Stimulated activated CD4-positive, alpha-beta T cell treated with anti-CD3 and anti-CD28 coated beads, TNF-alpha, amount 100 ng/mL, for 24 hours (primary cell): ENCODE data around the gene TMEM247.

Experiments used
- DNase-seq, 3 experiments: peaks; one replicate each; pipeline ENCODE4 v3.0.0-alpha.2; 2020; ENCODE audit warnings: low read depth in 3 of 3

Gene TMEM247

DNA sequence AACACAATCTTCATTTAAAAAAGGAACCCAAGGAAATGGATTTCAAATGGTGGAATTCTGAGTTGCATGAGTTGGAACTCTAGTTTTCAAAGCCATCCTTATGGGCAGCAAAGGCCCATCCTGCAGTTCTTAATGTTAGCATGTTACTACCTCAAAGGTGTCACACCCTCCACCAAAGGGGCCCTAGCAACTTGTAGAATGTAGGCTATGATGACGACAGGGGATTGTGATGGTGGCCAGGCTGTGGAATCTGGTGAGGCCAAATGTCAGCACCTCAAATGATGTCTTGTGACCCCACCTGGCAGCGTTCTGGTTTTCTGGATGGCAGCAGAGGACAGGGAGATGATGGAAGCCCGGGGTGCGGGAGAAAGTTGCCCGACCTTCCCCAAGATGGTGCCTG, at the start of gene TMEM247:
Gene TMEM247 (plus strand): TSS at position 301 of the 400 bp plus-strand sequence.
- DNase-seq, result no peak

DNA sequence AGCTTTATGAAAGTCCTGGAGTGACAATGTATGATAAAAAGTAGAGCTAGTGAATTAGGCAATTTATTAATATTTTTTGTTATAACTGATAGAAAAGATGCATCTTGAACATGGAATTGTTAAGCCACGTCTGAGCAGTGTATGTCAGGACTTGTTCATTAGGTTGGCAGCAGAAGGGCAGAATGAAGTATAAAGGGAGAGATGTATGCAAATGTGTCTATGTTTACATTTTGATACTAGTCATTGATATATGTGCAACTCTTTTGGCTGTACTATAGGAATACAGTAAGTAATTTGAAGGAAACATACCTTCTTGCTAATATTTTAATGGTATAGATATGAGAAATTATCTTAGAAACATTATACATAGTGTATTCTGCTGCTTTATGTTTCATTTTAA, 49.0 kb upstream of the TMEM247 start:
- DNase-seq, result no peak

DNA sequence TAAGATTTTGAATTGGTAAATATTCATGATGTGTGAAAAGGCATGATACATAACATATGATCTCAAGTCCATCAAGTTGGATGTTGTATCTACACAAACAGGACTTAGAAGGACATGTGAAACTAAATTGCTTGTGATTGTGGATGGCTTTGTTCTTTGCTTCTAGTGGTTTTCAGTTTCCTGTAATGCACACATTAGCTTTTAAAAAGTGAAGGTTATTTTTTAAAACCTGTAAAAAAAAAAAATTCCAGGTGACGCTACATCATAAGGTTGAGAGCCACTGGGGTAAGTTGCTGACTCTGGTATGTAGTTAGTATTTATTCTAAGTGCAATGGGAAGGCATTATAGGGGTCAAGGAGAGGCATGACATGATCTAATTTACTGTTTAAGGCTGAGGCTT, 48.4 kb upstream of the TMEM247 start:
- DNase-seq, result no peak

DNA sequence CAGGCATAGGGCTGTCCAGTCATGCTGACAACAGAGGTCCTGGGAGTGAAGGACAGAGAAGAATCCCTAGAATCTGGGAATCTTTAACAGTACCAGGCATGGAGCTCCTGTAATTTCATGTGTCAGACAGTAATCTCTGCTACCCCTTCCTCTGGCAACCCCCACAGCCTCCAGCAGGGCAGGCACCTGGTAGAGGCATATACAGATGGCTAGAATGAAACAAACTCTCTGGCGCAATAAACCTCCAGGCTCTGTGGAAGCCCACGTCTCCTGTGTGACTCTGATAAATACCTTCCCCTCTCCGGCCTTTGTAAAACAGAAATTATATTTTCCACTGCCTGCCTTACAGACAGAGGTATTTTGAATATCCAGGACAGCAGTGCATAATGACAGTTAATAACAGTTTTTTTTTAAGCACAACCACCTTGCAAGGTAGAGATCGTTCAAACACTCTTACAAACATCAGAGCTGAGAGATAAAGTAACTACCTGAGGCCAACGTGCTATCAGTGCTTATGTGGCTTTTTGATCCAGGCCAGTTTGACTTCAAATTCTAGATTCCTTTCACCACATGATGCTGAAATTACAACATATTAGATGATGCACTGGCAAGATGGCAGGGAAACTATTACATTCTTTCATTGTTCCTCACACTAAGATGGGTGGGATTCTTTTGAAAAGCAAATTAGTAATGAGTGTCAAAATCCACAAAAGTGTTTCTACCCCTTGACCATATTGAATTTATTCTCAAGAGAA, 47.7 kb upstream of the TMEM247 start:
- no peak for DNase-seq

DNA sequence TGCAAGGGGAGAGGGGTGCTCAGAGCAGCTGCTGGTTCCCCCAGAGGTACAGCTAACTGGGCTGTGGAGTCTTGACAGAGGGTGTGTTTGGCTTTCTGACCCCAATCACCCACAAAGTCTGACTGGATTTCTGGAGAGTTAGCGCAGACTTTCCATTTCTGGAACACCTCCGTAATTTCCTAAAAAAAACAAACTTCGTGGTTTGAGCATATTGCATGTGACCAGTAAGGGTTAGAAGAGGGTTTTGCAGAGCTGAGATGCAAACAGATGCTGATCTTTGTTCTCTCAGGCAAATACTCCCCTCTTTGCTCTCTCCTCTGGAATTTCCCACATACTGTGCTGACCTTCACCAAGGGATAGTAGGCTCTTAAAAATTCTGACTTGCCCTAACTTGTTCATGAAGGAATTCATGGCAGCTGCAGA, 44.5 kb upstream of the TMEM247 start:
- DNase-seq, result no peak

DNA sequence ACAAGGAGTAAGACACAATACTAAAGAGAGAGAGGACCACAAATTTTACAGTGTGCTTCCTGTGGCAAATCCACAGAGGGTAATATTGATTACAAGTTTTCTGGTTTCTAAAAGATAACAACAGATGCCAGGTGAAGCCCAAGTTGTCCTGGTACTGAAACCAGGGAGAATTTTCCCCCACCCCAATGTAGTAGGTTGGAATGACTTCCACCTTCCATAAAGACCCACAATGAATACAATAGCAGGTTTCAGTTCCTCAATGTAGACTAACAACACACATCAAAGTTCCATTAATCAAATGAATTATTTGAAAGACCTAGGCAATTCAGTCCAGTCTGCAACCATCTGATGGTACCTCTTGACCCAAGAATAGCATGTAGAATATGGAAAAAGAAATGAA, 44.0 kb upstream of the TMEM247 start:
- no peak for DNase-seq

DNA sequence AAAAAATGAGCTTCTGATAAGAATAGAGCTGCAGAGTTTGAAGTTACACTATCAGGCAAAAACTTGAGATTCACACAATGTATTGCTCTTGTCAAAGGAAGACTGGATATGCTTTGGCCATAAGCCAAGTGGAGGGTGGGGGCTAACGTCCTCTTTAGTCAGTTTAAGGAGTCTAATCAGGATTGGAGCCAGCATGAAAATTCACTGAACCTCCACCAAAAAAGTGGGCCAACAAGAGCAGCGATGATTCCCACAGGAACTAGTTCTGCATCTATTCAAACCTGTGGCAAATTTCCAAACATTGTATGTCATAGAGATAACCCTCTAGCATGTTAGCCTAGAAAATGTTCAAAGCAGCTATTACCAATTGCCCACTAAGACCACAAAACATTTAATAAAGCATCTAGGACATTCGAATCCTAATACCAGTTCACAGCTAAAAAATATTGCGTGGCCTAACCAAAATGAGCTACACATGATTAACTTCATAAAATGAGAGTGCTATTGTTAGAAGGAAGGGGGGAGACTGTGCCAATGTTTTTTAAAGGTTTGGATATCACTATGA, 43.5 kb upstream of the TMEM247 start:
- DNase-seq, result no peak

DNA sequence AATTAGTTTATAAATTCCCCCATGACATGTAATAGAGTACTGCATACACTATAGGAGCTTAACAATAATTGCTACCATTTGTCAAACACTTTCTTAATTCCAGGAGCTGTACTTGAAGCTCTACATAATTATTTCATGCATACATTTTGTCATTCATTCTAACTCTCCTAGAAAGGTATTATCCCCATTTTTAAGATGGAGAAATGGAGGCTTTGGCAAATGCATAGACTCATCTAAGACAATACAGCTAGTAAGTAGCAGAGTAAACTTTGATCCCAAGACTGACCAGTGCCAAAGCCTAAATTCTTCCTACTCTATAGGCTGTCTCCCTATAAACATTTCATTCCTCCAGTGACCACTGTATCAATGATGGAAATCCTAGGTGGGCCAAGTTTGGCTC, 42.6 kb upstream of the TMEM247 start:
- no peak for DNase-seq

DNA sequence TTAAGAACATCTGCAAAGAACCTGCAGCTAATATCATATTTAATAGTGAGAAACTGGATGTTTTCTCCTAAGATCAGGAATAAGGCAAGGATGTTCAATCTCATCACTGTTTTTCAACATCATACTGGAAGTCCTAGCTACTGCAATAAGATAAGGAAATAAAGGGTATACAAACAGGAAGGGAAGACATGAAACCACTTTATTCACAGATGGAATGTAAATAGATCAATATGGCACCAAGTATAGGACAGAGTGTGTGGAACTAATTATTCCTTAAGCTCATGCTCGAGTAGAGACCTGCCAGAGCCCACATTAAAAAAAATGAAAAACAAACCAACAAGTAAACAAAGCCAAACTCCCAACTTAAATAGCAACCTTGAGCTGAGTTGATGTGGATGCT, 41.3 kb upstream of the TMEM247 start:
- no peak for DNase-seq

DNA sequence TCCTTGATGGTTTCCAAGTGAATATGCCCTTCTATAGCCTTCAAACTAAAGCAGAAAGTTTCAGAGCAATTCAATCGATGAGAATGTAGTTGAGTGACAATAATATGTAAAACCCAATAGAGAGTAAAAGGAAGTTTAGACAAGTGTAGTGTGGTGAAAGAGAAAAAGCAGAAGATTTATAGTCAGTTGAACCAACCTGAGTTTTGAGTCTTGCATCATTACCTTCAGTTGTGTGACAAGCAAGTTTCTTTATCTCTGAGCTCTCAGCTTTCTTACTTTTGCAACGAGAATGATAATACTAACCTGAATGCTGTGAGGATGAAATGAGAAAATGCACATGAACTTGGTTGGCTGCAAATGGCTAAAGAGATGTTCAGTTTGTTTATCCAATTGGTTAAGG, 40.6 kb upstream of the TMEM247 start:
- no peak for DNase-seq

DNA sequence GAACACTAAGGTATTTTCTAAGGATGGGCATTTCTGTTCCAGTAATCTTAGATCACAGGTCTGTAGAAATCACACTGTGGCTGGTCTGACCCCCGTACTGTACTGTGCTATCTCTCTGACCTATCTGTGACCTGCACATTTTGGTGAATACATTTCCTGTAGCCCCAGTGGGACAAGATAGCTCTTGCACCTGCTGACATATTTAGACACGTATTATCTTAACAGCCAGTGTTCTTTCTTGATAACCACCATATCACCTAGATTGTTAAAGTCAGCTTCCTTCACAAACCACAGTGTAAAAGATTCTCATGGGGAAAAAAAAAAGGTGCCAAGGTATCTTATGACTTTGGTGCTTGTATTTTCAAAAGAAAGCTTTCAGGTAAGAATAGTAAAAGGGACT, 39.8 kb upstream of the TMEM247 start:
- no peak for DNase-seq

DNA sequence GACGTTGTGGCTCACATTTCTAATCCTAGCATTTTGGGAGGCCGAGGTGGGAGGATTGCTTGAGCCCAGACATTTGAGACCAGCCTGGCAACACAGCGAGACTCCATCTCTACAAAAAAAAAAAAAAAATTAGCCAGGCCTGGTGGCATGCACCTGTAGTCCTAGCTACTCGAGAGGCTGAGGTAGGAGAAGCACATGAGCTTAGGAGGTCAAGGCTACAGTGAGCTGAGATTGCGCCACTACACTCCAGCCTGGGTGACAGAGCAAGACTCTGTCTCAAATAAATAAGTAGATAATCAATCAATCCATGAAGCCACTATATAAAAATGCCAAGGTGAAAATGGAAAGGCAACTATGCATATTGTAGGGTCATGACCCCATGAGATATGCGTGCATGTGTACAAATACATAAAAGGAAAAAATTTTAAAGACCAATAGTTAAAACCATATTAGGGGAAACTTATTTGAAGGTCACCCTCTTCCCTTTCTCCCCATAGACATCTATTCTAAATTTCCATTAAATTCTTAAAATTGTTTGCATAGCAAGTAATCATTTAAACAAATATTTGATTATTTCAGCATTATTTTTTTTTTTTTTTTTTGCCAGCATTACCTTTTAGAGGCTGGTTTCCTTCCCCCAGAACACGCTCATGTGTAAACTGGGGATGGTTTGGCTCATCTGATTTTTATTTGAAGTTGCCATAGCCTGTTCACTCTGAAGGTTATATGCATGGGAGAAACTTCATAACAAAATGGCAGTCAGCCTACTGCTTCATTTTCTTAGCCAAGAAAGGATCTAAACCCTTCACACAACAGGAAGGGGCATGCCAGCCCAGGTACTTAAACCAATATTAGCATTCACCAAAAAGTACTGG, 37.3 kb upstream of the TMEM247 start:
- DNase-seq, result no peak

DNA sequence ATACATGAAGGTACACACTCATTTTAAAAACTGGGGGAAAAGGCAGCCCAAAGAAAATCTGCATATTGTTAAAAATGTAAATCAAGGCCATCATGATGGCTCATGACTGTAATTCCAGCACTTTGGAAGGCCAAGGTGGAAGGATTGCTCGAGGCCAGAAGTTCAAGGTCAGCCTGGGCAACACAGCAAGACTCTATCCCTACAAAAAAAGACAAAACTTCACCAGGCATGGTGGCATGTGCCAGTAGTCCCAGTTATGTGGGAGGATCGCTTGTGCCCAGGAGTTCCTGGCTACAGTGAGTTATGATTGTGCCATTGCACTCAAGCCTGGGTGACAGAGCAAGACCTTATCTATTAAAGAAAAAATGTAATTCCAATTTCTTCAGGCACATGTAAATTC, 34.6 kb upstream of the TMEM247 start:
- DNase-seq, result no peak

DNA sequence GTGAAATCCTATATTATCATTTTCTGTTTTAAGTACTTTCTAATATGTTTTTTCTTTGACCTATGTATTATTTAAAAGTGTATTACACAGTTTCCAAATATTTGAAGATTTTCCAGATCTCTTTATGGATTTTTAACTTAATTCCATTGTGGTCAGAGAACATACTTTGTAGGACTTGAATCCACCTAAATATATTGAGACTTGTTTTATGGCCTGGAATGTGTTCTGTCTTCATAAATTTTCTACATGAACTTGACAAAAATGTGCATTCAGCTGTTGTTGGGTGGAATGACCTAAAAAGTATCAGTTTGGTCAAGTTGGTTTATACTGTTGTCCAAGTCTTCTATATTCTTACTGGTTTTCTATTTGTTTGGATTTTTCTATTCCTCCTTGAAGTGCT, 33.8 kb upstream of the TMEM247 start:
- no peak for DNase-seq

DNA sequence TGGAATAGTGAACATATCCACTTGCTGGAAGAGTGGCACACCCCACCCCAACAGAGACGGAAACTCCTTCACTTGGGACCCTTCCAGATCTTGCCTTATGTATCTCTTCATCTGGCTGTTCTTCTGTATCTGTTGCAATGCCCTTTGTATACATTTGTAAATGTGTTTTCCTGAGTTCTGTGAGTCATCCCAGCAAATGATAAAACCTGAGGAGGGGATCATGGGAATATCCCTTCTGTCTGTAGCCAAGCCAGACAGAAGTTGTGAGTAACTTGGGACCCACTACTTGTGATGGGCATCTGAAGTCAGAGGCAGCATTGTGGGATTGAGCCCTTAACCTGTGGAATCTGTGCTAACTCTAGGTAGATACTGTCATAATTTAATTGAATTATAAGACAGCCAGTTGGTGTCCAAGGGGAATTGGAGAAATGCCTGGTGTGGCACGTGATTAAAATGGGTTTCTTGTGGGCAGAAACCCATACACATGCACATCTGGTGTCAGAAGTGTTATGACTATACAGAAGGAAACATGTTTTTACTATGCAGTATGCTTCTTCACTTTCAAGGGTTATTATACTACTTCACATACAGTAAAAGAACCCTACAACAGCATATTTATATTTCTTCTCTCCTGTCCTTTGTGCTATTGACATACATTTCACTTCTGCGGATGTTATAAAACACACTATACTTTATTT, 32.3 kb upstream of the TMEM247 start:
- no peak for DNase-seq

DNA sequence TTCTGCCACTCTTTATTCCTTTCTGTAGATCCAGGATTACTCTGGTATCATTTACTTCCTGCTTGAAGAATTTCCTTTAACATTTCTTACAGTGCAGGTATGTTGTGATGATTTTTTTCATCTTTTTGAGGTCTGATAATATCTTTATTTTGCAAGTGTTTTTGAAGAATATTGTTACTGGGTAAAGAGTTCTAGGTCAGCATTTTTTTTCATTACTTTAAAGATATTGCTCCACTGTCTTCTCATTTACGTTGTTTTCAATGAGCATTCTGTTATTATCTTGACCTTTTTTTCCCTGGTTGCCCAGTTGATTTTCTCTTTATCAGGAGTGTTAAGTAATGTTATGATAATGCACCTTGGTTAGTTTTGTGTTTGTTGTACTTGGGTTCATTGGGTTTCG, 31.7 kb upstream of the TMEM247 start:
- DNase-seq, result no peak

DNA sequence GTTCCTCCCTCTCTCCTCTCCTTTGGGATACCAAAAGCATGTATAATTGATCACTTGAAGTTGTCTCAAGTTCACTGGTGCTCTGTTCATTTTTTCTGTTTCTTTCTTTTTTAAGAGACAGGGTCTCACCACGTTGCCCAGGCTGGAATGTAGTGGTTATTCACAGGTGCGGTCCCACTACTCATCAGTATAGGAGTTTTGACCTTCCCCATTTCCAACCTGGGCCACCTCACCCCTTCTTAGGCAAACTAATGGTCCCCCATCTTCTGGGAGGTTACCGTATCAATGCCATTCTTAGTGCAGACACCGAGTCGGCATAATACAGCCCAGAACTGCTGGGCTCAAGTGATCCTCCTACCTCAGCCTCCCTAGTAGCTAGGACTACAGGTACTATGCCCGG, 31.3 kb upstream of the TMEM247 start:
- no peak for DNase-seq

DNA sequence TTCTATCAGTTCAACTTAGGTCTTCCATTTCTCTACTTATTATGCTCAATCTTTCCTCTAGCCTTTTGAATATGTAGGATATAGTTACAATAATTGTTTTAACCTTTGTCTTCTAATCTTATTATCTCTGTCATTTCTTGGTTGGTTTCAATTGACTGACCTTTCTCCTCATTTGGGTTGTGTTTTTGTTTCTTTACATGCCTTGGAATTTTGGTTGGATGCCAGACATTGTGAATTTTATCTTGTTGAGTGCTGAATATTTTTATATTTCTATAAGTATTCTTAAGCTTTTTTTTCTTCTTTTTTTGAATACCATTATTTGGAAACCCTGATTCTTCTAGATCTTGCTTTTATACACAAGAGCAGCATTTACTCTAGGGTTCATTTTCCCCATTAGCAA, 30.7 kb upstream of the TMEM247 start:
- no peak for DNase-seq

DNA sequence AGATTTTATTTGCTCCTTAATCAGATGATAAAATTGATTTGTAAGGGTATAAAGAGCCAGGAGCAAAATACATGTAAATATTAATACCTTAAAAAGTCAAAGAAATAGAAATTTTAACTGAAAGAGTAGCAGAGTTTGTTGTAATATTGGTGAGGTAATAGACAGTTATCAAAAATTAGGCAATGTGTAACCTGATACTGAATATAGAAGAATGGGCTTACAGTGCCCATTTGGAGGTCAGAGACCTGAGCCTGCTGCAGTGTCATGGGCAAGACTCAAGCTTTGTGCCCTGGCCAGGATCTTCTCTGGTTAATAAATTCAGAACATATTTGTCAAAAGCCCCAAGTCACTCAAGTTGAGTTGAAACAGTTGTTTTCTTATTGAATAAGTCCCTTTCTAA, 29.7 kb upstream of the TMEM247 start:
- DNase-seq, result no peak

DNA sequence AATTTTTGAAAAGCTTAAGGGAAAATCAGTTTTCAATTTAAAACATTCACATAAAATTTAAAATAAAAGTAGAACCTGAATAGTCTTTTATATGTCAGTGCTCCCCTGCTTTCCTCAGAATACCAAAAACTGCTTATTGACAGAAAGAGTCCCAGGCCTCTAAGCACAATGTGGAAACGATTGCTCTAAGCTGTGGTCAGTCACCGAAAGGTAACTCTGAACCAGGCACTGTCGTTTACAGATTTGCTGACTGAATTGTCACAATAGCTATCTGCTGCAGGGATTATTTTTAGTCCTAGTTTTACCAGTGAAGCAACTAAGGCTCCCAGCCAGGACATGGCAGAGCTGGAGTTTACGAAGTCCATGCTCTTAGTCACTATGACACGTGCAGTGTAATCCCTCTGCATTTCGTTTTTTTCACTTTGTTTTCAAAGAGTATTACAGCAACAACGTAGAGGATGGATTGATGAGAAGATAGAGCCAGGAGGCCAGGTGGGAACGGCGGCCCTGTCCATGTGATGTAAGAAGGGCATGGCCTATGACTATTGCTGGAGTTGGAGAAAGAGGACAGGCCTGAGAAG, 28.1 kb upstream of the TMEM247 start:
- DNase-seq, result no peak

DNA sequence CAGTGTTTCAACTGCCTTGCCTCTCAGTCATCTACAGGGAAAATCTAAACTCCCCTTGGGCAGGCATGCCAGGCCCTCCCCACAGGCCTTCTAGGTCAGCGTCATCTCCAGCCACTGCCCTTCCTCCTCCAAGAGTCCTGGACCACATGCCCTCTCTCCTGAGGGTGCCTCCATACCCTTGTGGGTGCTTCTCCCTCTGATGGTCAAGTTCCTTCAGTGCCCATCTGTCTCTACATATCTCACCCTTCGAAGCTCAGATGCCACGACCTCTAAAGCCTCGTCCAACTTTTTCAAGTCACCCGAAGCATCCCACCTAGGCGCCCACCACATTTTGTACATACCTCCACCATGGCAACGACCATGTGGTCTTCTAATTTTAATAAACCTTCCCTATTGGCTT, 22.6 kb upstream of the TMEM247 start:
- DNase-seq, result no peak
